Measurements from ENCODE around the gene COX10.

GRCh38 chr17:14047591-14047990 lies 21.7 kb upstream of the COX10 start:
- TF ChIP-seq POLR2AphosphoS5 (IDR thresholded peaks at IDR 0.05; ENCODE audit: low read depth, low read length) (no peak), REST (IDR thresholded peaks at IDR 0.05; ENCODE audit: insufficient read depth in 1 of 2, low read depth in 2 of 2, low read length in 2 of 2) (no peak), TAF1 (IDR thresholded peaks at IDR 0.05; ENCODE audit: borderline replicate concordance, insufficient read depth, low read length) (no peak), SIN3A (IDR thresholded peaks at IDR 0.05; ENCODE audit: borderline replicate concordance, insufficient read depth, low read length) (no peak), FOXP2 (optimal IDR thresholded peaks at IDR 0.05; ENCODE audit: borderline replicate concordance, extremely low read depth, extremely low read length, insufficient read depth) (no peak)
